DND-41 (cell line): ENCODE data around the gene ATXN2.

Experiments
- ATAC-seq: fragments of 200-7000 bp; cut with Tn5 transposase; 3 replicates; pipeline ENCODE4 v1.9.1; 2021; ENCODE audit warnings: low read depth; ENCODE audit not compliant: insufficient read depth
- DNase-seq: peaks from one replicate; pipeline ENCODE4 v3.0.0-alpha.2; 2020
- H2AFZ ChIP-seq: 2 replicates; pipeline ENCODE4 v1.6.0; 2012; ENCODE audit warnings: low read depth, low read length
- H3K27ac ChIP-seq: 2 replicates; pipeline ENCODE4 v1.5.1; 2012; ENCODE audit warnings: low read length, inconsistent platforms
- H3K27me3 ChIP-seq: fragments of 200-600 bp; sonication (generic); 2 replicates; pipeline ENCODE4 v1.6.0; 2012; ENCODE audit warnings: low read length, mild to moderate bottlenecking, inconsistent platforms; ENCODE audit not compliant: insufficient read depth, poor library complexity
- H3K36me3 ChIP-seq: 2 replicates; pipeline ENCODE4 v1.5.1; 2012; ENCODE audit warnings: low read length, inconsistent platforms; ENCODE audit not compliant: insufficient read depth
- H3K4me1 ChIP-seq: 2 replicates; pipeline ENCODE4 v1.5.1; 2012; ENCODE audit warnings: mild to moderate bottlenecking, low read length; ENCODE audit not compliant: insufficient read depth
- H3K4me2 ChIP-seq: 2 replicates; pipeline ENCODE4 v1.6.0; 2012; ENCODE audit warnings: mild to moderate bottlenecking, moderate library complexity, low read length, inconsistent platforms; ENCODE audit not compliant: insufficient read depth
- H3K4me3 ChIP-seq, 2 experiments: fragments of 200-600 bp in 1 of 2; shearing (Covaris generic) in 1 of 2; 2 replicates each; pipeline ENCODE4 v1.5.1; 2012 to 2016; ENCODE audit warnings: inconsistent platforms in 2 of 2, low read length in 2 of 2, mild to moderate bottlenecking in 2 of 2, low read depth in 1 of 2, moderate library complexity in 1 of 2
- H3K79me2 ChIP-seq: 2 replicates; pipeline ENCODE4 v1.6.0; 2012; ENCODE audit warnings: low read length, inconsistent platforms; ENCODE audit not compliant: insufficient read depth
- H3K9ac ChIP-seq: 2 replicates; pipeline ENCODE4 v1.6.0; 2012; ENCODE audit warnings: low read depth, mild to moderate bottlenecking, inconsistent platforms, low read length, moderate library complexity
- H3K9me3 ChIP-seq: 2 replicates; pipeline ENCODE4 v1.5.1; 2012; ENCODE audit warnings: low read length, moderate library complexity, mild to moderate bottlenecking, inconsistent platforms; ENCODE audit not compliant: insufficient read depth, severe bottlenecking
- H4K20me1 ChIP-seq: 2 replicates; pipeline ENCODE4 v1.6.0; 2012; ENCODE audit warnings: low read length; ENCODE audit not compliant: insufficient read depth
- CTCF ChIP-seq: IDR thresholded peaks from 2 replicates; pipeline ENCODE4 v1.5.1; 2012; ENCODE audit warnings: borderline replicate concordance, low read length, moderate library complexity, mild to moderate bottlenecking; ENCODE audit not compliant: poor library complexity, severe bottlenecking; ENCODE audit errors: extremely low read depth
- EZH2 ChIP-seq: IDR thresholded peaks from 3 replicates; pipeline ENCODE4 v1.6.1; 2012; ENCODE audit warnings: borderline replicate concordance, low read depth, mild to moderate bottlenecking, moderate library complexity, low read length, inconsistent platforms; ENCODE audit not compliant: severe bottlenecking

The ATXN2 gene

DNA sequence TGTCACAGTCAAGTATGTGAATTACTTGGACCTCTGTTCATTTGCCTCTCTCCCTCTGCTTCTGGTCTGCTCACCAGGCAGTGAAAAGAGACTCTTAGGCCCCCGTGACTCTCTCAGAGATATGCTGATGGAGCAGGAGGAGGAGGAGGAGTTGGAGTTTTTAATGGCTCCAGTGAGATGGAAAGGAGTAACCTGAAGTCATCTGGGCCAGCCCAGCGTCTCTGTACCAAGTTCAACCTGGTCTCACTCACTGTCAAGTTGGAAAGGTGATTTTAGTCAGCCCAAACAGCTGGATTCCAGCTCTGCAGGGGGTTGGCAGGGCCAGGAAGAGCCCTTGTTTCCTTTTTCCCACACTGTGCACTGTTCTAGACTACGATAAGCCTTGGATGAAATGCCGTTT, 144.8 kb downstream of the ATXN2 start:
- Histone ChIP-seq H3K4me2 (no peak overlapping the region), H3K27me3 (no peaks in the 10 kb centered on the region), H3K4me1 (no peaks in the 10 kb centered on the region), H3K27ac (no peak overlapping the region), H3K36me3 (peaks cover 90% of the 10 kb centered on the region), H4K20me1 (peaks cover 26% of the 10 kb centered on the region), H3K4me3 (no peak overlapping the region), H2AFZ (no peak overlapping the region), H3K9ac (no peak overlapping the region), H3K79me2 (no peaks in the 10 kb centered on the region), H3K9me3 (no peaks in the 10 kb centered on the region)
- TF ChIP-seq EZH2 (no peak), CTCF (no peak)
- no peak for DNase-seq
- no peak for ATAC-seq

GRCh38 chr12:111453071-111453989, 145.8 kb downstream of the ATXN2 start:
- H2AFZ ChIP-seq, result no peak overlapping the region
- no peak overlapping the region for H3K9ac ChIP-seq
- DNase-seq (no peak), ATAC-seq (no peak; the same call in 2 of the 3 replicates)
- peaks cover 92% of the 10 kb centered on the region for H3K36me3 ChIP-seq
- TF ChIP-seq CTCF (no peak), EZH2 (no peak)
- no peaks in the 10 kb centered on the region for H3K4me1 ChIP-seq
- H3K4me3 ChIP-seq, result no peak overlapping the region
- H3K27ac ChIP-seq, result no peak overlapping the region
- no peaks in the 10 kb centered on the region for H3K9me3 ChIP-seq
- H4K20me1 ChIP-seq, result peaks cover 30% of the 10 kb centered on the region
- H3K4me2 ChIP-seq, result no peak overlapping the region
- no peaks in the 10 kb centered on the region for H3K79me2 ChIP-seq
- no peaks in the 10 kb centered on the region for H3K27me3 ChIP-seq

DNA sequence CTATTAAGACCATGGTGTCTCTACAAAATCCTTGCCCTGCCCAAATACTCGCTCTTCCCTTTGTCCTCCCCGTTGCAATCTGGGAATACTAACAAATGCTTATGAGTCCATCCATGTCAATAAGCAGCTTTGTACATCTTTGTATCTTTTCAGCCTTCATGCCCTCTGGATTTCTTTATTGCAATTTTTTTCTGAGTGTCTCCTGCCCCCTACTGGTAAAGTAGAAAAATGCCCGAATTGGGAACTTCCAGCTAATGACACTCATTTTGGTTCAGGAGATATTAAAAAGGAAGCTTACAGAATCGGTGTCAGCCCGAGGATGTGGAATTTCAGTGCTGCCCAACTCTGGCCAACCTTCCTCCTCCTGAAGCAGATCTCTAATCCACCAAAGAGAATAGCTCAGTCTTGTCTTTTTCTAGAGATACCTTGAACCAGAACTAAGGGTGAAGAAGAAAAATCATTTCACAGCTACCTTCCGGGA, 147.4 kb downstream of the ATXN2 start:
- DNase-seq, result no peak
- no peak overlapping the region for H3K9ac ChIP-seq
- H4K20me1 ChIP-seq, result peaks cover 31% of the 10 kb centered on the region
- no peak overlapping the region for H3K27ac ChIP-seq
- H3K4me2 ChIP-seq, result no peak overlapping the region
- no peak overlapping the region for H3K4me3 ChIP-seq
- no peaks in the 10 kb centered on the region for H3K4me1 ChIP-seq
- peaks cover under 1% of the 10 kb centered on the region; the same call in 1 of the 2 replicates for H3K79me2 ChIP-seq
- TF ChIP-seq EZH2, result no peak
- peak; percentile 89 for TF ChIP-seq CTCF
- H3K27me3 ChIP-seq, result no peaks in the 10 kb centered on the region
- H3K9me3 ChIP-seq, result no peaks in the 10 kb centered on the region
- H2AFZ ChIP-seq, result no peak overlapping the region
- ATAC-seq, result peak; percentile 58
- H3K36me3 ChIP-seq, result peaks cover 95% of the 10 kb centered on the region
